Right ventricle myocardium superior (tissue), 1 donor: ENCODE measurements around the gene MAN2C1. TPM values are rescaled to one million over a fixed set of nuclear protein-coding genes. Genes with fewer than 3 reads are reported as not detected.
"Not testable (repeated sequence)": the region's sequence is repeated elsewhere in the genome, so short reads cannot be mapped to it uniquely, and the experiment has no call there.

Experiments
- ATAC-seq: fragments of 200-7000 bp; cut with Tn5 transposase; one replicate; pipeline ENCODE4 v1.9.1; 2020; ENCODE audit warnings: mild to moderate bottlenecking; ENCODE audit not compliant: poor library complexity
- DNase-seq: peaks from one replicate; pipeline ENCODE4 v3.0.0-alpha.2; 2020
- intact Hi-C: fragments of 100-400 bp; cut with DNase I; formaldehyde crosslinking; loops from one replicate; pipeline ENCODE4 v1.11.2; 2022
- long read RNA-seq: library from polyadenylated mRNA; unstranded; transcript quantifications from one replicate; pipeline ENCODE4 v2.0.0, GENCODE V29; 2021
- total RNA-seq: library from RNA; stranded (reverse); fragmentation: NEBNext Ultra II Directional; extraction: Animal tissue kit (Norgen Biotek cat#: 25700); gene quantifications from one replicate; pipeline ENCODE4 v1.2.1, GENCODE V29; 2021
- donor health status: DM: no; HTN: yes; CAD: no; lungs with severe emphysema.

MAN2C1 gene
- total RNA-seq: 94.7 TPM
- long read RNA-seq, transcript MAN2C1-242 (26 exons, 3,177 nt): minor isoform, 9 of 112 reads
- long read RNA-seq, transcript MAN2C1-201 (26 exons, 3,284 nt): major isoform, 46 of 112 reads
- long read RNA-seq, partial matches to known transcripts: 25 of 112 reads
- long read RNA-seq, other reads (novel, unspliced or antisense): 27 of 112 reads

GRCh38 chr15:75367913-75368688, at the start of gene MAN2C1:
Gene MAN2C1 (minus strand): TSS chr15:75368607. CDS start chr15:75368583, 24 bp downstream.
- ATAC-seq (peak; percentile 97), DNase-seq (peak; percentile 97)
- intact Hi-C loops: loop anchor here (10.0 kb wide), 1 partner anchor 317 kb away; no protein-coding TSS in a partner anchor

- intact Hi-C loops: no loop called here
- DNase-seq: no peak
- no peak for ATAC-seq
These were observed 48.2 kb upstream of the MAN2C1 start for GRCh38 chr15:75416584-75416983.

- DNase-seq (no peak), ATAC-seq (no peak)
- intact Hi-C loops: loop anchor here (5.0 kb wide), 1 partner anchor 38 kb away; no protein-coding TSS in a partner anchor
These were observed 41.8 kb upstream of the MAN2C1 start for GRCh38 chr15:75410196-75410595.

- intact Hi-C loops: no loop called here
- DNase-seq (no peak), ATAC-seq (no peak)
These were observed 38.7 kb upstream of the MAN2C1 start for GRCh38 chr15:75407083-75407482.

GRCh38 chr15:75403892-75404291, 35.5 kb upstream of the MAN2C1 start:
- DNase-seq (no peak), ATAC-seq (no peak)
- intact Hi-C loops: no loop called here

- ATAC-seq: no peak
- intact Hi-C loops: no loop called here
- DNase-seq: no peak
These were observed 29.1 kb upstream of the MAN2C1 start for GRCh38 chr15:75397494-75397893.

GRCh38 chr15:75389791-75390382, 21.5 kb upstream of the MAN2C1 start:
- ATAC-seq (no peak), DNase-seq (no peak)
- intact Hi-C loops: no loop called here

GRCh38 chr15:75383986-75384385, 15.6 kb upstream of the MAN2C1 start:
- ATAC-seq, DNase-seq, intact Hi-C loops: not testable (repeated sequence)

GRCh38 chr15:75380773-75381172, 12.4 kb upstream of the MAN2C1 start:
- intact Hi-C loops: no loop called here
- no peak for DNase-seq
- ATAC-seq: no peak

- ATAC-seq: no peak
- intact Hi-C loops: loop anchor here (5.0 kb wide), 1 partner anchor 40 kb away; no protein-coding TSS in a partner anchor
- DNase-seq: no peak
These were observed 3.7 kb upstream of the MAN2C1 start for GRCh38 chr15:75371901-75372688.

GRCh38 chr15:75371486-75371885, 3.1 kb upstream of the MAN2C1 start:
- DNase-seq (no peak), ATAC-seq (no peak)
- intact Hi-C loops: loop anchor here (5.0 kb wide), 1 partner anchor 41 kb away; no protein-coding TSS in a partner anchor

GRCh38 chr15:75369897-75370581, 1.6 kb upstream of the MAN2C1 start:
- ATAC-seq: no peak
- DNase-seq: no peak
- intact Hi-C loops: loop anchor here (5.0 to 10.0 kb wide), 2 partner anchors 42 to 315 kb away; no protein-coding TSS in a partner anchor

- DNase-seq: no peak
- peak; percentile 5 for ATAC-seq
- intact Hi-C loops: loop anchor here (10.0 kb wide), 1 partner anchor 316 kb away; no protein-coding TSS in a partner anchor
These were observed 357 bp upstream of the MAN2C1 start for GRCh38 chr15:75368689-75369239.

GRCh38 chr15:75367406-75367912, 948 bp downstream of the MAN2C1 start:
- intact Hi-C loops: loop anchor here (10.0 kb wide), 1 partner anchor 317 kb away; no protein-coding TSS in a partner anchor
- no peak for DNase-seq
- ATAC-seq: no peak

- DNase-seq (no peak), ATAC-seq (no peak)
- intact Hi-C loops: loop anchor here (10.0 kb wide), 1 partner anchor 318 kb away; no protein-coding TSS in a partner anchor
These were observed 1.4 kb downstream of the MAN2C1 start for GRCh38 chr15:75367006-75367405.

GRCh38 chr15:75366163-75366562, 2.2 kb downstream of the MAN2C1 start:
- ATAC-seq (no peak), DNase-seq (no peak)
- intact Hi-C loops: loop anchor here (10.0 kb wide), 1 partner anchor 319 kb away; no protein-coding TSS in a partner anchor

- DNase-seq (no peak), ATAC-seq (no peak)
- intact Hi-C loops: loop anchor here (10.0 kb wide), 1 partner anchor 320 kb away; no protein-coding TSS in a partner anchor
These were observed 3.5 kb downstream of the MAN2C1 start for GRCh38 chr15:75364881-75365280.
